NCI-H2196 treated with DMSO at 0.1 percent for 48 hours (cell line): ENCODE data around the gene ACVR1.

Experiments
- DNase-seq: peaks from one replicate; lab custom pipeline; 2025; ENCODE audit not compliant: unreplicated experiment; lab: John Stamatoyannopoulos, UW

Gene ACVR1

DNA sequence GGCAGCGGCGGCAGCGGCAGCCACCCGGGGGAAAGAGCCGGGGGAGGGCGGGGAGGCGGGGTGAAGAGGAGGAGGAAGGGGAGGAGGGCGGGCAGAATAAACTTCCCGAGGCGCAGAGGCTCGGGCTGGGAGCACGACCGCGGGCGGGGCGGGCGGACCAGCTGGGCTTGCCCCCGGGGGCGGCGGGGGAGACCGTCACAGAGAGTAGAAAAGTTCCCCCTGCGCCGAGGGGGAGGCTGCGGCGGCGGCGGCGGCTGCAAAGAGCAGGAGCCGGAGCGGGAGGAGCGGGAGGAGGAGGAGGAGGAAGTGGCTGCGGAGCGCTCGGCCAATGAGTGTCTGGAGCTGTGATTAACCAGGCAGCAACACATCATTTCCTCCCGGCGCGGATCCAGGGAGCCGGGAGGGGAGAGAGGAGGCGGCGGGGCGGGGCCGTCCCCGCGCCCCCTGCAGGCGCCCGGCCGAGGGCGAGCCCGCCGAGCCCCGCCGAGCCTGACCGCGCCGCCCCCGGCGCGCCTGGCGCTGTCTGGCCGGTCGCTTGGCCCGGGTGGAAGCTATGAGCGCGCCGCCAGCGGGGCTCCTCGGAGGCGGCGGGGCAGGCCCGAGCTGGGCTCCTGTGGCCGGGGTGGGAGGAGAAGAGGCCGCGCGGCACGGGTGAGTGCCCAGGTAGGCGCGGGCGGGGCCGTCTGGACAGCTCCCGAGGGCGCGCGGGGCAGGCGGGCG, at the start of gene ACVR1:
Gene ACVR1 (minus strand): TSS at position 265 of the 720 bp plus-strand sequence. CDS start 76,837 bp downstream, outside the sequence.
- peak; percentile 91 for DNase-seq

DNA sequence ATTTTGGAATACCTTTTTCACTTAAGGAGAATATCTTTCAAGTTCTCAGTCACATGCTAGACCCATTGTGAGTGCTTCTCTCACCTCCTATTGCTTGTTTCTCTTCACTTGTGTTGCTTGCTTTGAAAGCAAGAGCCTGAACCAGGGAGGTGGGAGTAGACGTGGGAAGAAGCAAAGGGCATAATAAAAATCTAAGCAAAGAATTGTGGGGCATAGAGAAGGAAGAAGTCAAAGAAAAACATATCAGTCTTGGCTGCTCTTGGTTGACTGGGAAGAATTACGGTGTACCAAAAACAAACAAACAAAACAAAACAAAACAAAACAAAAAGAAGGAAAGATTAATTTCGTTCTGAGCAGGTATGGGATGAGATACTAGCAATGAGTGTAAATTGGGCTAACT, 48.9 kb upstream of the ACVR1 start:
- no peak for DNase-seq

- no peak for DNase-seq
These were observed 47.6 kb upstream of the ACVR1 start for GRCh38 chr2:157923598-157924217.

GRCh38 chr2:157922815-157923214, 46.7 kb upstream of the ACVR1 start:
- no peak for DNase-seq

DNA sequence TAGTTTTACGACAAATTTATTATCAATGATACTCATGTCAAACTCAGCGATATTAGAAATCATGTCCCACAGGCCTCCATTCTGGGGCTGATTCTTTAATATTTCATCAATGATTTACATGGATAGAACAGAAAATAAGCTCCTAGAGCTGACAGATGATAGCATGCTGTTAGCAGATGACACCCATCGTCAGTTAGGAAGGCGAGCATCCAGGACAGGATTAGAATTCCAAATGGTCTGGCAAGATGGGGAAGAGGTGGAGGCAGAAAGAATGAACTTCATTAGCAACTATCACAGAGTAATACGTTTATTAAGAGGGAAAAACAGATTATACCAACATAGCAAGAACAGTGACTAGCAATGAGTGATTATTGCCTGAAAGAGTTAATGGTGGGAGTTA, 46.2 kb upstream of the ACVR1 start:
- DNase-seq: no peak

- DNase-seq: no peak
These were observed 44.6 kb upstream of the ACVR1 start for GRCh38 chr2:157920736-157921135.

DNA sequence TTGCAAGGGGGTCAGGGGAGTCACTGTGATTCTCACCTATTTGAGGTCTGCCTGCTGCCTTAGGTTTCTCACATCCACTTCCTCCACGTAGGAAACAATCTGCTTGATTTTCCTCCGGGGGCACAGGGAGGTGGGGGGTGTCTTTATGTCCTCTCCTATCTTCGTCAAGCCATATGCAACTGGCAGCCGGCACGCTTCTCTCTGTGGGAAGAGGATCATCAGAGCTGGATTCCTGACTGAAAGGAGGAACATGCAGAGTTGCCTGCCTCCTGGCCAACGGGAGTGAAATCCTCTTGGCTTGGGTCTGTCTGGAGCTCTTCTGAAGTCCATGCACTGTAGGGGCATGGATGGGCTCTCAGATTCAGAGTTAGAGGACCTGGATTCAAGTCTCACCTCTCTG, 43.1 kb upstream of the ACVR1 start:
- DNase-seq: no peak

- DNase-seq: no peak
These were observed 42.2 kb upstream of the ACVR1 start for GRCh38 chr2:157918319-157918718.

- DNase-seq: no peak
These were observed 35.6 kb upstream of the ACVR1 start for GRCh38 chr2:157911750-157912149.

- no peak for DNase-seq
These were observed 35.1 kb upstream of the ACVR1 start for GRCh38 chr2:157911246-157911645.

GRCh38 chr2:157905092-157905491, 29.0 kb upstream of the ACVR1 start:
- DNase-seq: no peak

DNA sequence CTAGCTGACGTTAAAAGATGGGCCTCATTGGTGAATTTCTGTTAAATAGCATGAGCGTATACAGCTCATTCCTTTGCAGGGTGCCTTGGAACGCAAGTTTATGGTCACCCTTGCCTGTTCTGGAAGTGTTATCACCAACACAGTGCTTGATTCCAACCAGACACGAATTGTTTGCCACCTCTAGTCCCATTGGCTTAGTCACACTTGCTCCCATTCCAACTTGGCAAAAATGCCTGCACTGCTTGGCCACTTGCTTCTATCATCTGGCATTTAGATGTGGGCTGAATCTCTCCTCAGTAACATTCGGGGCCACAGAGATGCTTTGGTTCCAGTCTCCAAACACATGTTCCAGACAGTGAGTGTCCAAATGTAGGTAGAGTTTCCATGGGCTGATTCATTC, 27.5 kb upstream of the ACVR1 start:
- no peak for DNase-seq

- no peak for DNase-seq
These were observed 27.0 kb upstream of the ACVR1 start for GRCh38 chr2:157903151-157903550.

GRCh38 chr2:157902692-157903091, 26.6 kb upstream of the ACVR1 start:
- no peak for DNase-seq

GRCh38 chr2:157901325-157901724, 25.2 kb upstream of the ACVR1 start:
- DNase-seq: no peak

- DNase-seq: no peak
These were observed 24.6 kb upstream of the ACVR1 start for GRCh38 chr2:157900684-157901083.

GRCh38 chr2:157900203-157900602, 24.1 kb upstream of the ACVR1 start:
- no peak for DNase-seq

- no peak for DNase-seq
These were observed 23.2 kb upstream of the ACVR1 start for GRCh38 chr2:157899125-157899839.

DNA sequence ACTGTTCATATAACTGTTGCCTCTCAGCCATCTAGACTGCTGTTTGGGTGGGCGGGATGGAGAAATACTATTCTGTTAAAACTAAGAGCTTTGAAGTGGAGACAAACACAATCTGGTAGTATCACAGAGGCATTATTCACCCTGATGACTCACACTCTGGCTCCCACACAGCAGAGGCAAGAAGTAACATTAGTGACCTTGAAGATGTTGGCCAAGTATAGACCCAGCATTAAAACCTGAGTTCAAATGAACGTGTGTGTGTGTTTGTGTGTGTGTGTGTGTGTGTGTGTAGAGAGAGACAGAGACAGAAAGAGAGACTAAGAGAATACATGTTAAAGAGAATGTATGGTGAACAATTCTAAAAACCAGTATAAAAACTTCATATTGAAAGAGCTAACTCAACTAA, 22.5 kb upstream of the ACVR1 start:
- DNase-seq: no peak

DNA sequence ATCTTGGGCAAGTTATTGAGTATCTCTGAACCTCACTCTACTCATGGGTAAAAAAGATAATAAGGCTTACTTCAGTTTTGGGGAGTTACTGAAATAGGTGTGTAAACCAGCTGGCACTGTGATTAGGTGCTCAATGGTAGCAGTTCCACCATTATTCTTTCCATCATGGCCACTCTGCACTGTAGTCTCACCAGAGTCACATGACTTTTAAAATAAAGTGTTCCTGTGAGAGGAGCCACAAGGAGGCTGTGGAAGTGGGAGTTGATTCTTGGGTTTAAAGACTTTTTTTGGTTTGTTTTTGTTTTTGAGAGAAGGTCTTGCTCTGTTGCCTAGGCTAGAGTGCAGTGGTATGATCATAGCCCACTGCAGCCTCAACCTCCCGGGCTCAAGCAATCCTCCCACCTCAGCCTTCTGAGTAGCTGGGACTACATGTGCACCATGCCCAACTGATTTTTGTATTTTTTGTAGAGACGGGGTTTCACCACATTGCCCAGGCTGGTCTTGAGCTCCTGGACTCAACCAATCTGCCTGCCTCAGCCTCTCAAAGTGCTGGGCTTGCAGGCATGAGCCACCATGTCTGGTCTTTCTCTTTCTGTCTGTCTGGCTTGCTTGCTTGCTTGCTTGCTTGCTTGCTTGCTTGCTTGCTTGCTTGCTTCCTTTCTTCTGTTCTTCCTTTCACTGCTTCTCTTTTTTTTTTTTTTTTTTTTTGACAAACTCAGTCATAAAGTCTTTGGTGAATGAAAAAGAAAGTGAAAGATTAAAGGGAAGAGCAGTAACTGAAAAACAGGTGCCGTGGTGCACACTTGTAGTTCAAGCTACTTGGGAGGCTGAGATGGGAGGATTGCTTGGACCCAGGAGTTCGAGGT, 21.2 kb upstream of the ACVR1 start:
- DNase-seq: no peak

- no peak for DNase-seq
These were observed 19.4 kb upstream of the ACVR1 start for GRCh38 chr2:157895531-157895930.
